ENCODE data around the gene ATXN8OS.
"Not testable (repeated sequence)": the region's sequence is repeated elsewhere in the genome, so short reads cannot be mapped to it uniquely, and the experiment has no call there.

ATXN8OS gene

DNA sequence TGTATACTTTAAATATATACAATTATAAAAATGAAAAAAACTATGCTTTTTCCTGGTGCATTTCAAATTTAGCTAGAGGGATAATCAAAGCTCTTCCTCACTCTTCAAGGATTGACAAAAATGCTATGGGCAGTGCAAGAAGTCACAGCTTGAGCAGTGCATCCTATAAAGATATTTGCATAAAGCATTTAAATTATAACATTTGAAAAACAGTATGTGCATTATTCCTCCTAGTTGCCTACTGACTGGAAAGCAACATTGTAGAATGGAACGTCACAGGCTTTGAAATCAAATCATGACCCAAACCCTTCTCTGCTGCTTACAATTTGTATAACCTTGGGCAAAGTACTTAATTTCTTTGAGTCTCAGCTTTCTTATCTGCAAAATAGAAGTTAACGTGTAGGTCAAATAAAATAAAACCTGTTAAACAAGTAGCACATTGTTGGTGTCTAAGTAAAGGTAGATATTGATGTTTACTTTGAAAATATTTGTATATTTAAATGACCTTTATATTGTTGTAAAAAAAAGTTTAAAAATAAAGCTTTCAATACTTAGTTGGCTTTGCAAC, 9.8 kb downstream of the ATXN8OS start:
- ATAC-seq (ENCODE audit: low read depth) (no peak), DNase-seq (ENCODE audit: low spot score) (no peak)
- TF ChIP-seq, protein P1, sequence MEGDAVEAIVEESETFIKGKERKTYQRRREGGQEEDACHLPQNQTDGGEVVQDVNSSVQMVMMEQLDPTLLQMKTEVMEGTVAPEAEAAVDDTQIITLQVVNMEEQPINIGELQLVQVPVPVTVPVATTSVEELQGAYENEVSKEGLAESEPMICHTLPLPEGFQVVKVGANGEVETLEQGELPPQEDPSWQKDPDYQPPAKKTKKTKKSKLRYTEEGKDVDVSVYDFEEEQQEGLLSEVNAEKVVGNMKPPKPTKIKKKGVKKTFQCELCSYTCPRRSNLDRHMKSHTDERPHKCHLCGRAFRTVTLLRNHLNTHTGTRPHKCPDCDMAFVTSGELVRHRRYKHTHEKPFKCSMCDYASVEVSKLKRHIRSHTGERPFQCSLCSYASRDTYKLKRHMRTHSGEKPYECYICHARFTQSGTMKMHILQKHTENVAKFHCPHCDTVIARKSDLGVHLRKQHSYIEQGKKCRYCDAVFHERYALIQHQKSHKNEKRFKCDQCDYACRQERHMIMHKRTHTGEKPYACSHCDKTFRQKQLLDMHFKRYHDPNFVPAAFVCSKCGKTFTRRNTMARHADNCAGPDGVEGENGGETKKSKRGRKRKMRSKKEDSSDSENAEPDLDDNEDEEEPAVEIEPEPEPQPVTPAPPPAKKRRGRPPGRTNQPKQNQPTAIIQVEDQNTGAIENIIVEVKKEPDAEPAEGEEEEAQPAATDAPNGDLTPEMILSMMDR (IDR thresholded peaks at IDR 0.05; ENCODE audit: poor library complexity, severe bottlenecking), result no peak
- H3K27ac ChIP-seq (ENCODE audit: poor library complexity, severe bottlenecking), result no peak overlapping the region
- no peaks in the 10 kb centered on the region for H3K4me1 ChIP-seq (ENCODE audit: insufficient read depth, poor library complexity, severe bottlenecking)
- H3K9me3 ChIP-seq (ENCODE audit: severe bottlenecking), result no peaks in the 10 kb centered on the region
- H3K36me3 ChIP-seq (ENCODE audit: low read depth), result no peaks in the 10 kb centered on the region
- no peak overlapping the region for H3K4me3 ChIP-seq (ENCODE audit: severe bottlenecking)
- no peaks in the 10 kb centered on the region for H3K27me3 ChIP-seq (ENCODE audit: insufficient read depth, poor library complexity, severe bottlenecking)

DNA sequence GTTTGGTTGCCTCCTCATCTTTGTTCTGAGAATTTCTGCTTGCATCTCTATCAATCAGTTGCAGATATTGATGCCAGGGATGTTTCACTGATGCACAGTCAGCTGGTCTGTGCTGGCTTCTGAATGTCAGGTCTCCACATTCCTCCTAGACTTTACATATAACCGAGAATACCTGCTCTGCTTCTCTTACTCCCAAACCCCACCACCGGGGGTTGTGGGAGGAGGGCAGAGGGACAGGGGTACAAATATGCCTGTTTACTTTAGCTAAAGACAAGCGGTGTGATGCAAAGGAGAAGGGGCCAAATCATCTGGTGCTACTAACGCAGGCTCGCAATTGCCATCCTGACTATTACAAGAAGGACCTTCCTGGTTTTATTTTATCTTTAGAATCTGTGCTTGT, 18.1 kb downstream of the ATXN8OS start:
- Histone ChIP-seq H3K9me3 (ENCODE audit: severe bottlenecking) (no peaks in the 10 kb centered on the region), H3K4me1 (ENCODE audit: insufficient read depth, poor library complexity, severe bottlenecking) (no peaks in the 10 kb centered on the region), H3K4me3 (ENCODE audit: severe bottlenecking) (no peak overlapping the region), H3K27ac (ENCODE audit: poor library complexity, severe bottlenecking) (no peak overlapping the region), H3K36me3 (ENCODE audit: low read depth) (no peaks in the 10 kb centered on the region), H3K27me3 (ENCODE audit: insufficient read depth, poor library complexity, severe bottlenecking) (no peaks in the 10 kb centered on the region)
- DNase-seq (ENCODE audit: low spot score) (no peak), ATAC-seq (ENCODE audit: low read depth) (no peak)
- TF ChIP-seq, protein P1 (IDR thresholded peaks at IDR 0.05; ENCODE audit: poor library complexity, severe bottlenecking), result no peak

DNA sequence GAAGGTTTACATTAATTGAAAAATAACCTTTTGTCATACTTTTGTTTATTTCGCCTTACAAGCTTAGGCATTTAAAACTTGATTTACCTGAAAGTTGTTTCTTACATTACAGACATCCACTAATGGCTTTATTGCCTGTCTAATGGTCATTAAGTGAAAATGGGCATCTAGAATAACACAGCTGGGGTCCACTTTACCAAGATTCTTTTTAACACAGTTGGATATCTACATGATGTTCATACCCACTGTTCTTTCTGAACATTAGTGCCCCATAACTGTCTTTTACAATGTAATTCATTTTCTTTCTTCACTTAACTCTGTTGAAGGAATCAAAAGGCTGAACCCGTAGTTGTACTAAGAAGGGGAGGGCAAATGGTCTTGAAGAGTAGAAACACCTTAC, 20.5 kb downstream of the ATXN8OS start:
- no peak for DNase-seq (ENCODE audit: low spot score)
- H3K4me1 ChIP-seq (ENCODE audit: insufficient read depth, poor library complexity, severe bottlenecking), result no peaks in the 10 kb centered on the region
- H3K27ac ChIP-seq (ENCODE audit: poor library complexity, severe bottlenecking), result no peak overlapping the region
- ATAC-seq (ENCODE audit: low read depth), result no peak
- H3K4me3 ChIP-seq (ENCODE audit: severe bottlenecking), result no peak overlapping the region
- H3K27me3 ChIP-seq (ENCODE audit: insufficient read depth, poor library complexity, severe bottlenecking), result no peaks in the 10 kb centered on the region
- no peaks in the 10 kb centered on the region for H3K36me3 ChIP-seq (ENCODE audit: low read depth)
- TF ChIP-seq, protein P1 (IDR thresholded peaks at IDR 0.05; ENCODE audit: poor library complexity, severe bottlenecking), result no peak
- H3K9me3 ChIP-seq (ENCODE audit: severe bottlenecking), result no peaks in the 10 kb centered on the region

DNA sequence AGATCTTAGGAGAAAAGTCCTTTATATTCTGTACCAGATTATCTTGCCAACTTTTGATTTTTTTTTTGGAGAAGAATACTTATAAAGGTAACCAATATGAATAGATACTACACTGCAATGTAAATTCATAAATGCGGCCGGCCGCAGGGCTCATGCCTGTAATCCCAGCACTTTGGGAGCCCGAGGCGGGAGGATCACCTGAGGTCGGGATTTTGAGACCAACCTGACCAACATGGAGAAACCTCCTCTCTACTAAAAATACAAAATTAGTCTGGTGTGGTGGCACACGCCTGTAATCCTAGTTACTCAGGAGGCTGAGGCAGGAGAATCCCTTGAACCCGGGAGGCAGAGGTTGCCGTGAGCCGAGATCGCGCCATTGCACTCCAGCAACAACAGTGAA, 35.0 kb downstream of the ATXN8OS start:
- H3K9me3 ChIP-seq (ENCODE audit: severe bottlenecking); H3K4me1 ChIP-seq (ENCODE audit: insufficient read depth, poor library complexity, severe bottlenecking); H3K4me3 ChIP-seq (ENCODE audit: severe bottlenecking); ATAC-seq (ENCODE audit: low read depth); H3K27ac ChIP-seq (ENCODE audit: poor library complexity, severe bottlenecking); H3K27me3 ChIP-seq (ENCODE audit: insufficient read depth, poor library complexity, severe bottlenecking); DNase-seq (ENCODE audit: low spot score); H3K36me3 ChIP-seq (ENCODE audit: low read depth): not testable (repeated sequence)

DNA sequence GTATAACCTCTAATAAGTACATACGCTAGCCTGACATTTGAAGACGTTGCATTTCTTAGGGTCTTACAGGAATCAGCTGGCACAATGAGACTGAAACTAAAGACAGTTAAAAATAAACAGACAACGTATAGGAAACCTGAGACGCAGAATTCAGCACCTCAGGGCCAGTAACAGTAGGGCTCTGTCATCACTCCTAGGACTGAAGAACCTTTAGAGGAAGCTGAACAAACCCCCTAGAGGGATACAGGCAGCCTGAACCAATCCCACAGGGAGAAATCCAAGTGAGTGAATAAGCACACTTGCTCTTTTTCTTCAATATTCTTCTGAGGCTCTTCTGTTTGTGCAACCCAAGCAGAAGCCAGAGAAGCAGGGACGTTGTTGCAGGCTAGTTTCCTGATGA, 54.5 kb downstream of the ATXN8OS start:
- ATAC-seq (ENCODE audit: low read depth) (0 out of 3 replicates have a peak, but pooled peaks have one; percentile 27), DNase-seq (ENCODE audit: low spot score) (no peak)
- H3K36me3 ChIP-seq (ENCODE audit: low read depth), result no peaks in the 10 kb centered on the region
- no peak overlapping the region for H3K4me3 ChIP-seq (ENCODE audit: severe bottlenecking)
- H3K9me3 ChIP-seq (ENCODE audit: severe bottlenecking), result no peaks in the 10 kb centered on the region
- TF ChIP-seq, protein P1 (IDR thresholded peaks at IDR 0.05; ENCODE audit: poor library complexity, severe bottlenecking), result no peak
- H3K4me1 ChIP-seq (ENCODE audit: insufficient read depth, poor library complexity, severe bottlenecking), result no peaks in the 10 kb centered on the region
- H3K27me3 ChIP-seq (ENCODE audit: insufficient read depth, poor library complexity, severe bottlenecking), result no peaks in the 10 kb centered on the region
- no peak overlapping the region for H3K27ac ChIP-seq (ENCODE audit: poor library complexity, severe bottlenecking)
